Hepatocyte (in vitro differentiated cells): ENCODE measurements around the gene PITPNC1.

ENCODE experiments used
- EZH2 ChIP-seq: fragments of 200-600 bp; sonication (generic); IDR thresholded peaks from 2 replicates; pipeline ENCODE4 v1.6.1; 2016; ENCODE audit warnings: antibody characterized with exemption, mild to moderate bottlenecking, borderline replicate concordance
- TF ChIP-seq, protein P1 (sequence below): fragments of 200-600 bp; sonication (generic); IDR thresholded peaks from 2 replicates; pipeline ENCODE4 v1.5.1; 2016; ENCODE audit warnings: antibody characterized with exemption, mild to moderate bottlenecking; ENCODE audit not compliant: poor library complexity

DNA sequence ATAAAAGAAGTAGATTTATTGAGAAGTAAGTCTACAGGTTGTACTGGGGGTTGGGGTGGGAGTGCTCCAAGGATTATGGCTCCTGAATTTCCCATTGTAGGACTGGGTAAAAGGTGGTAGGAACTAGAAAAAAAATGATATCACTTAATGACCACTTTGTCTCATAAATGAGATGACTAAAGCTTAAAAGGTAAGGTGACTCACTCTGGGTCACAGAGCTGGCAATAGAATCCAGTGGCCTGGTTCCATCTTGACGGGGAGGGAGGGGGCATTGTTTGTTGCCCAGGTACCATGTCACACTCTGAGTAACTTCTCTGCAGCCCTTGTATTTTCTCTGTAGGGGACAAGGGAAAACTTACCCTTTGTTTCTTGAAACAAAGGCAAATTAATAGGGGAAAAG lies 126.1 kb downstream of the PITPNC1 start:
- TF ChIP-seq, protein P1, sequence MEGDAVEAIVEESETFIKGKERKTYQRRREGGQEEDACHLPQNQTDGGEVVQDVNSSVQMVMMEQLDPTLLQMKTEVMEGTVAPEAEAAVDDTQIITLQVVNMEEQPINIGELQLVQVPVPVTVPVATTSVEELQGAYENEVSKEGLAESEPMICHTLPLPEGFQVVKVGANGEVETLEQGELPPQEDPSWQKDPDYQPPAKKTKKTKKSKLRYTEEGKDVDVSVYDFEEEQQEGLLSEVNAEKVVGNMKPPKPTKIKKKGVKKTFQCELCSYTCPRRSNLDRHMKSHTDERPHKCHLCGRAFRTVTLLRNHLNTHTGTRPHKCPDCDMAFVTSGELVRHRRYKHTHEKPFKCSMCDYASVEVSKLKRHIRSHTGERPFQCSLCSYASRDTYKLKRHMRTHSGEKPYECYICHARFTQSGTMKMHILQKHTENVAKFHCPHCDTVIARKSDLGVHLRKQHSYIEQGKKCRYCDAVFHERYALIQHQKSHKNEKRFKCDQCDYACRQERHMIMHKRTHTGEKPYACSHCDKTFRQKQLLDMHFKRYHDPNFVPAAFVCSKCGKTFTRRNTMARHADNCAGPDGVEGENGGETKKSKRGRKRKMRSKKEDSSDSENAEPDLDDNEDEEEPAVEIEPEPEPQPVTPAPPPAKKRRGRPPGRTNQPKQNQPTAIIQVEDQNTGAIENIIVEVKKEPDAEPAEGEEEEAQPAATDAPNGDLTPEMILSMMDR = no peak
- no peak for TF ChIP-seq EZH2
